Caco-2 (cell line): ENCODE measurements around the gene ZSCAN1. TPM values are rescaled to one million over a fixed set of nuclear protein-coding genes. Genes with fewer than 3 reads are reported as not detected.

Source experiments
- BruUV-seq: library from RNA; stranded (reverse); fragments of 400-500 nt; replicated peaks from 2 replicates; lab custom pipeline; 2021; lab: Mats Ljungman, UMichigan
- CTCF ChIA-PET: fragments of 300-600 bp; sonication (Branson Sonifier 250); formaldehyde crosslinking; loops from one replicate; lab custom pipeline; 2022; ENCODE audit warnings: antibody characterized with exemption; lab: Charles Lee
- POLR2A ChIA-PET: fragments of 300-600 bp; sonication (Branson Sonifier 250); formaldehyde crosslinking; loops from one replicate; lab custom pipeline; 2022; ENCODE audit warnings: antibody characterized with exemption; lab: Charles Lee
- DNase-seq, 2 experiments: peaks; one replicate each; pipeline versions ENCODE4 v3.0.0 to v3.0.0-alpha.2; 2020 to 2022
- H3K27me3 ChIP-seq: replicated peaks from 2 replicates; pipeline ENCODE4 v1.6.0; 2011; ENCODE audit warnings: low read length; ENCODE audit not compliant: control insufficient read depth, insufficient read depth
- H3K36me3 ChIP-seq: 2 replicates; pipeline ENCODE4 v1.5.1; 2011; ENCODE audit warnings: low read length; ENCODE audit not compliant: control insufficient read depth, insufficient read depth
- H3K4me1 ChIP-seq: fragments of 250-450 bp; sonication (Bioruptor Pico); 2 replicates; pipeline ENCODE4 v1.5.1; 2020; ENCODE audit warnings: mild to moderate bottlenecking
- H3K4me3 ChIP-seq: 2 replicates; pipeline ENCODE4 v1.5.1; 2011; ENCODE audit warnings: low read depth, mild to moderate bottlenecking, control low read depth, low read length
- H3K9me3 ChIP-seq: fragments of 250-450 bp; sonication (Bioruptor Pico); 2 replicates; pipeline ENCODE4 v1.5.1; 2020; ENCODE audit warnings: mild to moderate bottlenecking, moderate library complexity
- H3K27ac Mint-ChIP-seq: one replicate; pipeline ENCODE4 v1.8.0; 2022; ENCODE audit warnings: mixed read lengths; ENCODE audit not compliant: unreplicated experiment
- H3K27me3 Mint-ChIP-seq: one replicate; pipeline ENCODE4 v1.8.0; 2022; ENCODE audit warnings: mixed read lengths; ENCODE audit not compliant: insufficient read depth, unreplicated experiment
- H3K36me3 Mint-ChIP-seq: one replicate; pipeline ENCODE4 v1.8.0; 2022; ENCODE audit warnings: mild to moderate bottlenecking, mixed read lengths; ENCODE audit not compliant: insufficient read depth, unreplicated experiment
- H3K4me1 Mint-ChIP-seq: one replicate; pipeline ENCODE4 v1.8.0; 2022; ENCODE audit warnings: low read depth, mixed read lengths; ENCODE audit not compliant: unreplicated experiment
- H3K4me3 Mint-ChIP-seq: one replicate; pipeline ENCODE4 v1.8.0; 2022; ENCODE audit warnings: mild to moderate bottlenecking, moderate library complexity, mixed read lengths; ENCODE audit not compliant: unreplicated experiment
- H3K9me3 Mint-ChIP-seq: one replicate; pipeline ENCODE4 v1.8.0; 2022; ENCODE audit warnings: mixed read lengths; ENCODE audit not compliant: unreplicated experiment
- intact Hi-C: fragments of 100-400 bp; cut with micrococcal nuclease; formaldehyde crosslinking; loops from one replicate; pipeline ENCODE4 v1.10.0; 2022; ENCODE audit not compliant: unreplicated experiment
- total RNA-seq: library from RNA; stranded (reverse); gene quantifications from 2 replicates; pipeline ENCODE4 v1.2.3, GENCODE V29; 2022
- TF ChIP-seq, protein P1 (sequence below), 2 experiments: fragments of 200-600 bp in 1 of 2; IDR thresholded peaks; 1 replicate in 1 of 2; 2 replicates in 1 of 2; pipeline versions ENCODE4 v1.5.1 to v1.8.0; 2011 to 2022; ENCODE audit warnings: antibody characterized with exemption in 1 of 2, control low read depth in 1 of 2, inconsistent platforms in 1 of 2, low read depth in 1 of 2, low read length in 1 of 2, mild to moderate bottlenecking in 1 of 2, moderate library complexity in 1 of 2; ENCODE audit not compliant: insufficient read depth in 1 of 2, severe bottlenecking in 1 of 2, unreplicated experiment in 1 of 2

ZSCAN1 gene
- total RNA-seq, 1 experiment from 2014 or later: not detected

DNA sequence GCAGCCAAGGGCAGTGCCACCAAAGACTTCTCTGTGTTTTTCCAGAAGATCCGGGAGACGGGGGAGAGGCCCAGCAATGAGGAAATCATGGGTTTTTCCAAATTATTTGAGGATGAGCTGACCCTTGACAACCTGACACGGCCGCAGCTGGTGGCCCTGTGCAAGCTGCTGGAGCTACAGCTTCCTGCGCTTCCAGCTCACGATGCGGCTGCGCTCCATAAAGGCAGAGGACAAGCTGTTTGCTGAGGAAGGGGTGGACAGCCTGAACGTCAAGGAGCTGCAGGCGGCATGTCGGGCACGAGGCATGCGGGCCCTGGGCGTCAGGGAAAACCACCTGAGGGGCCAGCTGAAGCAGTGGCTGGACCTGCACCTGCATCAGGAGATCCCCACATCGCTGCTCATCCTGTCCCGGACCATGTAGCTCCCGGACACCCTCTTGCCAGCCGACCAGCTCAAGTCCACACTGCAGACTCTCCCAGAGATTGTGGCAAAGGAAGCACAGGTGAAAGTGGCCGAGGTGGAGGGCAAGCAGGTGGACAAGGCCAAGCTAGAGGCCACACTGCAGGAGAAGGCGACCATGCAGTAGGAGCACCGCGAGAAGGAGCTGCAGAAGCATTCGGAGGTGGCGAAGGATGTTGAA, 11.7 kb downstream of the ZSCAN1 start:
- Mint-ChIP-seq H3K4me3 (no peak overlapping the region), H3K4me1 (no peaks in the 10 kb centered on the region), H3K27me3 (no peaks in the 10 kb centered on the region), H3K36me3 (no peaks in the 10 kb centered on the region), H3K27ac (no peak overlapping the region), H3K9me3 (peaks cover 35% of the 10 kb centered on the region)
- intact Hi-C loops: no loop called here
- Histone ChIP-seq H3K9me3 (peaks cover 32% of the 10 kb centered on the region), H3K27me3 (no peaks in the 10 kb centered on the region), H3K4me3 (no peak overlapping the region), H3K4me1 (no peaks in the 10 kb centered on the region), H3K36me3 (no peaks in the 10 kb centered on the region)
- BruUV-seq: no TSS peak
- POLR2A ChIA-PET: no interaction called here
- CTCF ChIA-PET: no interaction called here
- TF ChIP-seq, protein P1, sequence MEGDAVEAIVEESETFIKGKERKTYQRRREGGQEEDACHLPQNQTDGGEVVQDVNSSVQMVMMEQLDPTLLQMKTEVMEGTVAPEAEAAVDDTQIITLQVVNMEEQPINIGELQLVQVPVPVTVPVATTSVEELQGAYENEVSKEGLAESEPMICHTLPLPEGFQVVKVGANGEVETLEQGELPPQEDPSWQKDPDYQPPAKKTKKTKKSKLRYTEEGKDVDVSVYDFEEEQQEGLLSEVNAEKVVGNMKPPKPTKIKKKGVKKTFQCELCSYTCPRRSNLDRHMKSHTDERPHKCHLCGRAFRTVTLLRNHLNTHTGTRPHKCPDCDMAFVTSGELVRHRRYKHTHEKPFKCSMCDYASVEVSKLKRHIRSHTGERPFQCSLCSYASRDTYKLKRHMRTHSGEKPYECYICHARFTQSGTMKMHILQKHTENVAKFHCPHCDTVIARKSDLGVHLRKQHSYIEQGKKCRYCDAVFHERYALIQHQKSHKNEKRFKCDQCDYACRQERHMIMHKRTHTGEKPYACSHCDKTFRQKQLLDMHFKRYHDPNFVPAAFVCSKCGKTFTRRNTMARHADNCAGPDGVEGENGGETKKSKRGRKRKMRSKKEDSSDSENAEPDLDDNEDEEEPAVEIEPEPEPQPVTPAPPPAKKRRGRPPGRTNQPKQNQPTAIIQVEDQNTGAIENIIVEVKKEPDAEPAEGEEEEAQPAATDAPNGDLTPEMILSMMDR (IDR thresholded peaks at IDR 0.05; ENCODE audit: insufficient read depth in 1 of 2, low read depth in 1 of 2, low read length in 1 of 2, severe bottlenecking in 1 of 2, unreplicated experiment in 1 of 2): no peak
- no peak for DNase-seq

DNA sequence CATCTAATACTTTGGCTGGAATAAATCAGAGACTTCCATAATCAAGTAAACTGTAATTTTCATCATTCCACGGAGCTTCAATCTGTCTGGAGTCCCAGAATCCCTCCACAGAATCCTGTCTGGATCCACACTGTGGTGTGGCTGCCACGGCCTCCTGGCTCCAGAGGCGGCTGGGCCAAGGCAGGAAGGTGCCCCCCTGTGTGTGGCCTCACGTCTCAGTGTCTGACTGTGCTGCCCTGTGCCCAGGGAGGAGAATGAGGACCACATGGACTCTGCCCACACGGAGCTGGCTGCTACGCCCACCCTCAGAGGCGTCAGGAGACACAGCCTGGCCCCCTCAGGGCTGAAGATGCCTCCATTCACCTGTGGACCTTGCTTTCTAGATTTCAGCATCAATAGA, 13.0 kb downstream of the ZSCAN1 start:
- no TSS peak for BruUV-seq
- H3K4me3 Mint-ChIP-seq: no peak overlapping the region
- CTCF ChIA-PET: no interaction called here
- no peaks in the 10 kb centered on the region for H3K36me3 ChIP-seq
- H3K9me3 ChIP-seq: peaks cover 22% of the 10 kb centered on the region
- peaks cover 35% of the 10 kb centered on the region for H3K9me3 Mint-ChIP-seq
- H3K4me1 ChIP-seq: no peaks in the 10 kb centered on the region
- intact Hi-C loops: no loop called here
- DNase-seq: no peak
- no peaks in the 10 kb centered on the region for H3K27me3 Mint-ChIP-seq
- no peaks in the 10 kb centered on the region for H3K4me1 Mint-ChIP-seq
- POLR2A ChIA-PET: no interaction called here
- H3K36me3 Mint-ChIP-seq: no peaks in the 10 kb centered on the region
- H3K4me3 ChIP-seq: no peak overlapping the region
- no peaks in the 10 kb centered on the region for H3K27me3 ChIP-seq
- H3K27ac Mint-ChIP-seq: no peak overlapping the region
- TF ChIP-seq, protein P1 (IDR thresholded peaks at IDR 0.05; ENCODE audit: insufficient read depth in 1 of 2, low read depth in 1 of 2, low read length in 1 of 2, severe bottlenecking in 1 of 2, unreplicated experiment in 1 of 2): no peak

DNA sequence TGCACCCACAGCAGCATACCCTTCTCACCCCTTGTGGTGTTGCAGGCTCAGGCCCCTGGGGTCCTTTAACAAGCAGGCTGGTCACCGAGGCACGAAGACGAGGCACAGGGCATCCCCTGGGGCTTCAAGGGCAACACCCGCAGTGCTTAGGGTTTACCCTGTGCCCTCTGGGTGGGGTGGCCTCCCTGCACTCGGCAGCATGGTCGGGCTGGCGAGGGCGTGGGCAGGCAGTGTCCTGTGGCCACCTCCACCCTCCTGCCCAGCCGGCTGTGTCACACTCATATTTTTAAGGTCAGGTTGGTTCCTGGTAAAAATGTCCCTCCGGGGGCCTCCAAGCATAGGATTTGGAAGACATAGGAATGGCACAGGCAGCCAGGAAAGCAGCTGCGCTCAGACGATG, 13.8 kb downstream of the ZSCAN1 start:
- TF ChIP-seq, protein P1 (IDR thresholded peaks at IDR 0.05; ENCODE audit: insufficient read depth in 1 of 2, low read depth in 1 of 2, low read length in 1 of 2, severe bottlenecking in 1 of 2, unreplicated experiment in 1 of 2): no peak
- no peak for DNase-seq
- no peaks in the 10 kb centered on the region for H3K36me3 Mint-ChIP-seq
- no peak overlapping the region for H3K4me3 ChIP-seq
- H3K9me3 Mint-ChIP-seq: peaks cover 35% of the 10 kb centered on the region
- no TSS peak for BruUV-seq
- intact Hi-C loops: no loop called here
- H3K4me3 Mint-ChIP-seq: no peak overlapping the region
- H3K4me1 ChIP-seq: no peaks in the 10 kb centered on the region
- H3K27ac Mint-ChIP-seq: no peak overlapping the region
- no peaks in the 10 kb centered on the region for H3K36me3 ChIP-seq
- ChIA-PET POLR2A (no interaction called here), CTCF (no interaction called here)
- H3K27me3 ChIP-seq: no peaks in the 10 kb centered on the region
- peaks cover 23% of the 10 kb centered on the region for H3K9me3 ChIP-seq
- H3K4me1 Mint-ChIP-seq: no peaks in the 10 kb centered on the region
- no peaks in the 10 kb centered on the region for H3K27me3 Mint-ChIP-seq
